GM23338 (cell line): ENCODE results near the gene PAPPA. TPM values are rescaled to one million over a fixed set of nuclear protein-coding genes. Genes with fewer than 3 reads are reported as not detected.

Experiments used
- ATAC-seq: fragments of 200-7000 bp; cut with Tn5 transposase; 3 replicates; pipeline ENCODE4 v1.9.1; 2020
- DNase-seq: peaks from one replicate; pipeline ENCODE4 v3.0.0-alpha.2; 2015; ENCODE audit warnings: low spot score
- H2AFZ ChIP-seq: fragments of 200-600 bp; sonication (generic); 2 replicates; pipeline ENCODE4 v1.8.0; 2016; ENCODE audit warnings: antibody characterized with exemption, mild to moderate bottlenecking, moderate library complexity
- H3F3A ChIP-seq: fragments of 200-600 bp; sonication (generic); replicated peaks from 2 replicates; pipeline ENCODE4 v1.8.0; 2017; ENCODE audit warnings: antibody characterized with exemption, mixed run types, low read depth
- H3K27ac ChIP-seq: fragments of 200-600 bp; sonication (generic); 2 replicates; pipeline ENCODE4 v1.6.1; 2016; ENCODE audit warnings: low read depth
- H3K27me3 ChIP-seq: fragments of 200-600 bp; sonication (generic); 2 replicates; pipeline ENCODE4 v1.8.0; 2016; ENCODE audit warnings: mild to moderate bottlenecking, mixed run types, moderate library complexity; ENCODE audit not compliant: insufficient read depth
- H3K36me3 ChIP-seq: fragments of 200-600 bp; sonication (generic); 2 replicates; pipeline ENCODE4 v1.8.0; 2016; ENCODE audit warnings: mild to moderate bottlenecking; ENCODE audit not compliant: insufficient read depth
- H3K4me1 ChIP-seq: fragments of 200-600 bp; sonication (generic); 2 replicates; pipeline ENCODE4 v1.8.0; 2016; ENCODE audit warnings: mild to moderate bottlenecking, moderate library complexity; ENCODE audit not compliant: insufficient read depth
- H3K4me2 ChIP-seq: fragments of 200-600 bp; sonication (generic); 2 replicates; pipeline ENCODE4 v1.7.1; 2017; ENCODE audit warnings: mixed run types
- H3K4me3 ChIP-seq: fragments of 200-600 bp; sonication (generic); 2 replicates; pipeline ENCODE4 v1.6.1; 2016; ENCODE audit warnings: mixed run types
- H3K79me2 ChIP-seq: fragments of 200-600 bp; sonication (generic); replicated peaks from 2 replicates; pipeline ENCODE4 v1.8.0; 2017; ENCODE audit warnings: mild to moderate bottlenecking; ENCODE audit not compliant: insufficient read depth
- H3K9me2 ChIP-seq: fragments of 200-600 bp; sonication (generic); 2 replicates; pipeline ENCODE4 v1.8.0; 2017; ENCODE audit not compliant: insufficient read depth
- H4K20me1 ChIP-seq: fragments of 200-600 bp; sonication (generic); replicated peaks from 2 replicates; pipeline ENCODE4 v1.8.0; 2017; ENCODE audit warnings: mild to moderate bottlenecking; ENCODE audit not compliant: insufficient read depth
- H3K27ac Mint-ChIP-seq: 2 replicates; pipeline ENCODE4 v1.8.0; 2020; ENCODE audit warnings: inconsistent platforms, mild to moderate bottlenecking, moderate library complexity, mixed read lengths
- H3K27me3 Mint-ChIP-seq: 3 replicates; pipeline ENCODE4 v1.8.0; 2022; ENCODE audit warnings: low read depth, mild to moderate bottlenecking, moderate library complexity, mixed read lengths, inconsistent platforms; ENCODE audit not compliant: insufficient read depth, poor library complexity
- H3K36me3 Mint-ChIP-seq: 3 replicates; pipeline ENCODE4 v1.8.0; 2021; ENCODE audit warnings: low read depth, mild to moderate bottlenecking, inconsistent platforms, moderate library complexity, mixed read lengths
- H3K4me1 Mint-ChIP-seq: 3 replicates; pipeline ENCODE4 v1.8.0; 2020; ENCODE audit warnings: mild to moderate bottlenecking, inconsistent platforms, mixed read lengths
- H3K4me3 Mint-ChIP-seq: 3 replicates; pipeline ENCODE4 v1.8.0; 2021; ENCODE audit warnings: moderate library complexity, mild to moderate bottlenecking, inconsistent platforms, mixed read lengths
- H3K9me3 Mint-ChIP-seq: 3 replicates; pipeline ENCODE4 v1.8.0; 2020; ENCODE audit warnings: moderate library complexity, mild to moderate bottlenecking, inconsistent platforms, mixed read lengths
- CREB1 ChIP-seq: fragments of 250-450 bp; sonication (Bioruptor Pico); IDR thresholded peaks from 2 replicates; pipeline ENCODE4 v1.5.0; 2020; ENCODE audit warnings: low read depth, mild to moderate bottlenecking, moderate library complexity
- EZH2 ChIP-seq: fragments of 200-600 bp; sonication (generic); IDR thresholded peaks from one replicate; pipeline ENCODE4 v1.8.0; 2017; ENCODE audit warnings: antibody characterized with exemption, mild to moderate bottlenecking, low read depth; ENCODE audit not compliant: unreplicated experiment
- EZH2phosphoT487 ChIP-seq: fragments of 200-600 bp; sonication (generic); IDR thresholded peaks from one replicate; pipeline ENCODE4 v1.8.1; 2018; ENCODE audit warnings: antibody characterized with exemption; ENCODE audit not compliant: unreplicated experiment
- JUNB ChIP-seq: IDR thresholded peaks from one replicate; pipeline ENCODE4 v1.6.1; 2016; ENCODE audit warnings: antibody characterized with exemption; ENCODE audit not compliant: unreplicated experiment
- NANOG ChIP-seq: IDR thresholded peaks from 2 replicates; pipeline ENCODE4 v1.6.1; 2016; ENCODE audit warnings: antibody characterized with exemption, borderline replicate concordance
- POLR2AphosphoS5 ChIP-seq: IDR thresholded peaks from 2 replicates; pipeline ENCODE4 v1.6.1; 2016; ENCODE audit warnings: antibody characterized with exemption, low read depth
- STAT1 ChIP-seq: IDR thresholded peaks from one replicate; pipeline ENCODE4 v1.6.1; 2016; ENCODE audit warnings: antibody characterized with exemption; ENCODE audit not compliant: unreplicated experiment
- ZNF114 ChIP-seq: fragments of 250-450 bp; sonication (Bioruptor Pico); IDR thresholded peaks from 2 replicates; pipeline ENCODE4 v1.5.0; 2020; ENCODE audit warnings: mild to moderate bottlenecking, moderate library complexity
- ZNF331 ChIP-seq: fragments of 250-450 bp; sonication (Bioruptor Pico); IDR thresholded peaks from 2 replicates; pipeline ENCODE4 v1.5.0; 2020; ENCODE audit warnings: low read depth, mild to moderate bottlenecking, moderate library complexity
- polyA plus RNA-seq: library from polyadenylated mRNA; unstranded; fragments of >200 nt; fragmentation: Nextera tagmentation; extraction: Ambion mirVana; gene quantifications from 2 replicates; pipeline ENCODE4 v1.2.1, GENCODE V29; 2016
- total RNA-seq: library from RNA; depleted of rRNA; stranded (reverse); fragments of >200 nt; shearing (Covaris generic); gene quantifications from 2 replicates; pipeline ENCODE4 v1.2.3, GENCODE V29; 2014
- TF ChIP-seq, protein P1 (sequence below): IDR thresholded peaks from one replicate; pipeline ENCODE4 v1.6.1; 2018; ENCODE audit warnings: antibody characterized with exemption; ENCODE audit not compliant: unreplicated experiment
- TF ChIP-seq, protein P2 (sequence below): fragments of 250-450 bp; sonication (Bioruptor Pico); IDR thresholded peaks from 2 replicates; pipeline ENCODE4 v1.5.0; 2020; ENCODE audit warnings: mild to moderate bottlenecking, moderate library complexity
- TF ChIP-seq, protein P3 (sequence below): IDR thresholded peaks from 2 replicates; pipeline ENCODE4 v1.6.1; 2016; ENCODE audit warnings: antibody characterized with exemption
- TF ChIP-seq, protein P4 (sequence below), 2 experiments: fragments of 200-600 bp in 1 of 2; sonication (generic) in 1 of 2; conservative IDR thresholded peaks; 2 replicates each; pipeline versions ENCODE4 v1.5.1 to v1.6.1; 2016 to 2017; ENCODE audit warnings: antibody characterized with exemption in 2 of 2, low read depth in 2 of 2, mild to moderate bottlenecking in 2 of 2, moderate library complexity in 1 of 2

Gene PAPPA
- total and polyA plus RNA-seq, 2 experiments from 2014 or later: 0.38 to 0.66 TPM

DNA sequence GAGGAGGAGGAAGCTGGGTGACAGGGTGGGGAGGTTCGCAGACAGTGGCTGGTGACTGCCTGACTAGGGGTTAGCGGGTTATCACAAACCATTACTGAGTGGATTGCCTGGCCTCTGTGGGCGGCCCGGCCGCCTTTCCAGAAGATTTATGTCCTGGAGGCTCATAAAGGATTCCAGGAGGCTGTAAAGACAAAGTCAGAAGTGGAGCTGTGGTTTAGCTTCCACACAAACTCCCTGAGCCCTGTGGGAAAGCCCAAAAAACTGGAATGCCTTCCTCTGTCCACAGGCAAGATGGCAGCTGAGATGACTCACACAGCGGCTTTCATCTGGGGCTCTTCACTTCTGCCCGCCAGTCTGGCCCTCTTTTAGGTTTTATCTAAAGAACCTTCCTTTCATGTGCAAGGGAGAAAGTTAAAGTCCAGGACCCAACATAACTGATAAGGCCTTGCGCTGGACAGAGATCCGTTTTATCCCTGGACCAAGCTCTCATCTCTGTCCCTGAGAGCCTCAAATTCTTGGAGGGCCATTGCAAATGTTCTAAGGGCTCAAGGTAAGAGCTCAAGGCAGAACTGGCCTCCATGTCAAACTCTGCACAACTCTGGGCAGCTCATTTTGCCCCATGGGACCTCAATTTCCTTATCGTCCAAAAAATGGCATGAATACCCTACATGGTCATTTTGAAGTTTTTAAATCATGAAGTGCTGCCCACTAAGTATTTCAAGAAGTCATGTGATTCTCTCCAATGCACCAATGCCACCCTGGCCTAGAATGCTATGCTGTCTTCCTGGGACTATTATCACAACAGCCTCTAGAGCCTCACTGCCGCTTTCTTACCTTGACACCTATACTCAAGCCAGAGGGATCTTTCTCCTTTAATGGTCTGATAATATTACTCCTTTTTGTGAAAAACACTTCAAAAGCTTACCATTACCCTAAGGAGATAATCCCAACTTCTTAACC is 284.1 kb downstream of the PAPPA start:
- ATAC-seq (no peak), DNase-seq (no peak)
- H3F3A ChIP-seq: no peaks in the 10 kb centered on the region
- no peak for TF ChIP-seq STAT1
- no peak for TF ChIP-seq ZNF114 (CRISPR knock-in tag)
- no peak for TF ChIP-seq JUNB
- TF ChIP-seq, protein P1, sequence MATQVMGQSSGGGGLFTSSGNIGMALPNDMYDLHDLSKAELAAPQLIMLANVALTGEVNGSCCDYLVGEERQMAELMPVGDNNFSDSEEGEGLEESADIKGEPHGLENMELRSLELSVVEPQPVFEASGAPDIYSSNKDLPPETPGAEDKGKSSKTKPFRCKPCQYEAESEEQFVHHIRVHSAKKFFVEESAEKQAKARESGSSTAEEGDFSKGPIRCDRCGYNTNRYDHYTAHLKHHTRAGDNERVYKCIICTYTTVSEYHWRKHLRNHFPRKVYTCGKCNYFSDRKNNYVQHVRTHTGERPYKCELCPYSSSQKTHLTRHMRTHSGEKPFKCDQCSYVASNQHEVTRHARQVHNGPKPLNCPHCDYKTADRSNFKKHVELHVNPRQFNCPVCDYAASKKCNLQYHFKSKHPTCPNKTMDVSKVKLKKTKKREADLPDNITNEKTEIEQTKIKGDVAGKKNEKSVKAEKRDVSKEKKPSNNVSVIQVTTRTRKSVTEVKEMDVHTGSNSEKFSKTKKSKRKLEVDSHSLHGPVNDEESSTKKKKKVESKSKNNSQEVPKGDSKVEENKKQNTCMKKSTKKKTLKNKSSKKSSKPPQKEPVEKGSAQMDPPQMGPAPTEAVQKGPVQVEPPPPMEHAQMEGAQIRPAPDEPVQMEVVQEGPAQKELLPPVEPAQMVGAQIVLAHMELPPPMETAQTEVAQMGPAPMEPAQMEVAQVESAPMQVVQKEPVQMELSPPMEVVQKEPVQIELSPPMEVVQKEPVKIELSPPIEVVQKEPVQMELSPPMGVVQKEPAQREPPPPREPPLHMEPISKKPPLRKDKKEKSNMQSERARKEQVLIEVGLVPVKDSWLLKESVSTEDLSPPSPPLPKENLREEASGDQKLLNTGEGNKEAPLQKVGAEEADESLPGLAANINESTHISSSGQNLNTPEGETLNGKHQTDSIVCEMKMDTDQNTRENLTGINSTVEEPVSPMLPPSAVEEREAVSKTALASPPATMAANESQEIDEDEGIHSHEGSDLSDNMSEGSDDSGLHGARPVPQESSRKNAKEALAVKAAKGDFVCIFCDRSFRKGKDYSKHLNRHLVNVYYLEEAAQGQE: no peak
- TF ChIP-seq POLR2AphosphoS5: no peak
- TF ChIP-seq EZH2: no peak
- no peak for TF ChIP-seq EZH2phosphoT487
- no peak for TF ChIP-seq ZNF331
- TF ChIP-seq CREB1: no peak
- TF ChIP-seq, protein P2, sequence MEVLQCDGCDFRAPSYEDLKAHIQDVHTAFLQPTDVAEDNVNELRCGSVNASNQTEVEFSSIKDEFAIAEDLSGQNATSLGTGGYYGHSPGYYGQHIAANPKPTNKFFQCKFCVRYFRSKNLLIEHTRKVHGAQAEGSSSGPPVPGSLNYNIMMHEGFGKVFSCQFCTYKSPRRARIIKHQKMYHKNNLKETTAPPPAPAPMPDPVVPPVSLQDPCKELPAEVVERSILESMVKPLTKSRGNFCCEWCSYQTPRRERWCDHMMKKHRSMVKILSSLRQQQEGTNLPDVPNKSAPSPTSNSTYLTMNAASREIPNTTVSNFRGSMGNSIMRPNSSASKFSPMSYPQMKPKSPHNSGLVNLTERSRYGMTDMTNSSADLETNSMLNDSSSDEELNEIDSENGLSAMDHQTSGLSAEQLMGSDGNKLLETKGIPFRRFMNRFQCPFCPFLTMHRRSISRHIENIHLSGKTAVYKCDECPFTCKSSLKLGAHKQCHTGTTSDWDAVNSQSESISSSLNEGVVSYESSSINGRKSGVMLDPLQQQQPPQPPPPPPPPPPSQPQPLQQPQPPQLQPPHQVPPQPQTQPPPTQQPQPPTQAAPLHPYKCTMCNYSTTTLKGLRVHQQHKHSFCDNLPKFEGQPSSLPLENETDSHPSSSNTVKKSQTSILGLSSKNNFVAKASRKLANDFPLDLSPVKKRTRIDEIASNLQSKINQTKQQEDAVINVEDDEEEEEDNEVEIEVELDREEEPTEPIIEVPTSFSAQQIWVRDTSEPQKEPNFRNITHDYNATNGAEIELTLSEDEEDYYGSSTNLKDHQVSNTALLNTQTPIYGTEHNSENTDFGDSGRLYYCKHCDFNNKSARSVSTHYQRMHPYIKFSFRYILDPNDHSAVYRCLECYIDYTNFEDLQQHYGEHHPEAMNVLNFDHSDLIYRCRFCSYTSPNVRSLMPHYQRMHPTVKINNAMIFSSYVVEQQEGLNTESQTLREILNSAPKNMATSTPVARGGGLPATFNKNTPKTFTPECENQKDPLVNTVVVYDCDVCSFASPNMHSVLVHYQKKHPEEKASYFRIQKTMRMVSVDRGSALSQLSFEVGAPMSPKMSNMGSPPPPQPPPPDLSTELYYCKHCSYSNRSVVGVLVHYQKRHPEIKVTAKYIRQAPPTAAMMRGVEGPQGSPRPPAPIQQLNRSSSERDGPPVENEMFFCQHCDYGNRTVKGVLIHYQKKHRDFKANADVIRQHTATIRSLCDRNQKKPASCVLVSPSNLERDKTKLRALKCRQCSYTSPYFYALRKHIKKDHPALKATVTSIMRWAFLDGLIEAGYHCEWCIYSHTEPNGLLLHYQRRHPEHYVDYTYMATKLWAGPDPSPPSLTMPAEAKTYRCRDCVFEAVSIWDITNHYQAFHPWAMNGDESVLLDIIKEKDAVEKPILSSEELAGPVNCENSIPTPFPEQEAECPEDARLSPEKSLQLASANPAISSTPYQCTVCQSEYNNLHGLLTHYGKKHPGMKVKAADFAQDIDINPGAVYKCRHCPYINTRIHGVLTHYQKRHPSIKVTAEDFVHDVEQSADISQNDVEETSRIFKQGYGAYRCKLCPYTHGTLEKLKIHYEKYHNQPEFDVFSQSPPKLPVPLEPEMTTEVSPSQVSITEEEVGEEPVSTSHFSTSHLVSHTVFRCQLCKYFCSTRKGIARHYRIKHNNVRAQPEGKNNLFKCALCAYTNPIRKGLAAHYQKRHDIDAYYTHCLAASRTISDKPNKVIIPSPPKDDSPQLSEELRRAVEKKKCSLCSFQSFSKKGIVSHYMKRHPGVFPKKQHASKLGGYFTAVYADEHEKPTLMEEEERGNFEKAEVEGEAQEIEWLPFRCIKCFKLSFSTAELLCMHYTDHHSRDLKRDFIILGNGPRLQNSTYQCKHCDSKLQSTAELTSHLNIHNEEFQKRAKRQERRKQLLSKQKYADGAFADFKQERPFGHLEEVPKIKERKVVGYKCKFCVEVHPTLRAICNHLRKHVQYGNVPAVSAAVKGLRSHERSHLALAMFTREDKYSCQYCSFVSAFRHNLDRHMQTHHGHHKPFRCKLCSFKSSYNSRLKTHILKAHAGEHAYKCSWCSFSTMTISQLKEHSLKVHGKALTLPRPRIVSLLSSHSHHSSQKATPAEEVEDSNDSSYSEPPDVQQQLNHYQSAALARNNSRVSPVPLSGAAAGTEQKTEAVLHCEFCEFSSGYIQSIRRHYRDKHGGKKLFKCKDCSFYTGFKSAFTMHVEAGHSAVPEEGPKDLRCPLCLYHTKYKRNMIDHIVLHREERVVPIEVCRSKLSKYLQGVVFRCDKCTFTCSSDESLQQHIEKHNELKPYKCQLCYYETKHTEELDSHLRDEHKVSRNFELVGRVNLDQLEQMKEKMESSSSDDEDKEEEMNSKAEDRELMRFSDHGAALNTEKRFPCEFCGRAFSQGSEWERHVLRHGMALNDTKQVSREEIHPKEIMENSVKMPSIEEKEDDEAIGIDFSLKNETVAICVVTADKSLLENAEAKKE (CRISPR knock-in tag): no peak
- TF ChIP-seq, protein P3, sequence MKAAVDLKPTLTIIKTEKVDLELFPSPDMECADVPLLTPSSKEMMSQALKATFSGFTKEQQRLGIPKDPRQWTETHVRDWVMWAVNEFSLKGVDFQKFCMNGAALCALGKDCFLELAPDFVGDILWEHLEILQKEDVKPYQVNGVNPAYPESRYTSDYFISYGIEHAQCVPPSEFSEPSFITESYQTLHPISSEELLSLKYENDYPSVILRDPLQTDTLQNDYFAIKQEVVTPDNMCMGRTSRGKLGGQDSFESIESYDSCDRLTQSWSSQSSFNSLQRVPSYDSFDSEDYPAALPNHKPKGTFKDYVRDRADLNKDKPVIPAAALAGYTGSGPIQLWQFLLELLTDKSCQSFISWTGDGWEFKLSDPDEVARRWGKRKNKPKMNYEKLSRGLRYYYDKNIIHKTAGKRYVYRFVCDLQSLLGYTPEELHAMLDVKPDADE: no peak
- TF ChIP-seq, protein P4, sequence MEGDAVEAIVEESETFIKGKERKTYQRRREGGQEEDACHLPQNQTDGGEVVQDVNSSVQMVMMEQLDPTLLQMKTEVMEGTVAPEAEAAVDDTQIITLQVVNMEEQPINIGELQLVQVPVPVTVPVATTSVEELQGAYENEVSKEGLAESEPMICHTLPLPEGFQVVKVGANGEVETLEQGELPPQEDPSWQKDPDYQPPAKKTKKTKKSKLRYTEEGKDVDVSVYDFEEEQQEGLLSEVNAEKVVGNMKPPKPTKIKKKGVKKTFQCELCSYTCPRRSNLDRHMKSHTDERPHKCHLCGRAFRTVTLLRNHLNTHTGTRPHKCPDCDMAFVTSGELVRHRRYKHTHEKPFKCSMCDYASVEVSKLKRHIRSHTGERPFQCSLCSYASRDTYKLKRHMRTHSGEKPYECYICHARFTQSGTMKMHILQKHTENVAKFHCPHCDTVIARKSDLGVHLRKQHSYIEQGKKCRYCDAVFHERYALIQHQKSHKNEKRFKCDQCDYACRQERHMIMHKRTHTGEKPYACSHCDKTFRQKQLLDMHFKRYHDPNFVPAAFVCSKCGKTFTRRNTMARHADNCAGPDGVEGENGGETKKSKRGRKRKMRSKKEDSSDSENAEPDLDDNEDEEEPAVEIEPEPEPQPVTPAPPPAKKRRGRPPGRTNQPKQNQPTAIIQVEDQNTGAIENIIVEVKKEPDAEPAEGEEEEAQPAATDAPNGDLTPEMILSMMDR (conservative IDR thresholded peaks at IDR 0.05; ENCODE audit: low read depth in 2 of 2): no peak
- no peak for TF ChIP-seq NANOG
- peaks cover 2% of the 10 kb centered on the region for H3K27me3 Mint-ChIP-seq
- no peaks in the 10 kb centered on the region for H4K20me1 ChIP-seq
- 0 out of 2 replicates have a peak, but pooled peaks cover 7% of the 10 kb centered on the region for H3K9me2 ChIP-seq
- no peak overlapping the region for H3K4me3 ChIP-seq
- no peak overlapping the region for H3K4me2 ChIP-seq
- H3K4me1 ChIP-seq: no peaks in the 10 kb centered on the region
- no peaks in the 10 kb centered on the region for H3K79me2 ChIP-seq
- no peak overlapping the region for H3K27ac Mint-ChIP-seq
- H3K36me3 Mint-ChIP-seq: peaks cover 17% of the 10 kb centered on the region
- H3K36me3 ChIP-seq: no peaks in the 10 kb centered on the region; the same call in 1 of the 2 replicates
- no peaks in the 10 kb centered on the region for H3K9me3 Mint-ChIP-seq
- no peak overlapping the region for H3K27ac ChIP-seq
- no peaks in the 10 kb centered on the region for H3K27me3 ChIP-seq
- peaks cover 5% of the 10 kb centered on the region for H3K4me1 Mint-ChIP-seq
- no peak overlapping the region for H2AFZ ChIP-seq
- H3K4me3 Mint-ChIP-seq: no peak overlapping the region
